WI38 (cell line): ENCODE measurements around the gene TNNC2.

Experiments
- H3K4me3 ChIP-seq: 2 replicates; pipeline ENCODE4 v1.5.1; 2011; ENCODE audit warnings: low read depth, mild to moderate bottlenecking, control low read depth, low read length
- TF ChIP-seq, protein P1 (sequence below): IDR thresholded peaks from 2 replicates; pipeline ENCODE4 v1.5.1; 2012; ENCODE audit warnings: low read depth, mild to moderate bottlenecking, control low read depth, low read length

TNNC2 gene

GRCh38 chr20:45828589-45828988 is 1.5 kb upstream of the TNNC2 start:
- TF ChIP-seq, protein P1, sequence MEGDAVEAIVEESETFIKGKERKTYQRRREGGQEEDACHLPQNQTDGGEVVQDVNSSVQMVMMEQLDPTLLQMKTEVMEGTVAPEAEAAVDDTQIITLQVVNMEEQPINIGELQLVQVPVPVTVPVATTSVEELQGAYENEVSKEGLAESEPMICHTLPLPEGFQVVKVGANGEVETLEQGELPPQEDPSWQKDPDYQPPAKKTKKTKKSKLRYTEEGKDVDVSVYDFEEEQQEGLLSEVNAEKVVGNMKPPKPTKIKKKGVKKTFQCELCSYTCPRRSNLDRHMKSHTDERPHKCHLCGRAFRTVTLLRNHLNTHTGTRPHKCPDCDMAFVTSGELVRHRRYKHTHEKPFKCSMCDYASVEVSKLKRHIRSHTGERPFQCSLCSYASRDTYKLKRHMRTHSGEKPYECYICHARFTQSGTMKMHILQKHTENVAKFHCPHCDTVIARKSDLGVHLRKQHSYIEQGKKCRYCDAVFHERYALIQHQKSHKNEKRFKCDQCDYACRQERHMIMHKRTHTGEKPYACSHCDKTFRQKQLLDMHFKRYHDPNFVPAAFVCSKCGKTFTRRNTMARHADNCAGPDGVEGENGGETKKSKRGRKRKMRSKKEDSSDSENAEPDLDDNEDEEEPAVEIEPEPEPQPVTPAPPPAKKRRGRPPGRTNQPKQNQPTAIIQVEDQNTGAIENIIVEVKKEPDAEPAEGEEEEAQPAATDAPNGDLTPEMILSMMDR: no peak
- no peak overlapping the region for H3K4me3 ChIP-seq

- TF ChIP-seq, protein P1: no peak
- H3K4me3 ChIP-seq: no peak overlapping the region
Measured at GRCh38 chr20:45827712-45828111, 600 bp upstream of the TNNC2 start.

DNA sequence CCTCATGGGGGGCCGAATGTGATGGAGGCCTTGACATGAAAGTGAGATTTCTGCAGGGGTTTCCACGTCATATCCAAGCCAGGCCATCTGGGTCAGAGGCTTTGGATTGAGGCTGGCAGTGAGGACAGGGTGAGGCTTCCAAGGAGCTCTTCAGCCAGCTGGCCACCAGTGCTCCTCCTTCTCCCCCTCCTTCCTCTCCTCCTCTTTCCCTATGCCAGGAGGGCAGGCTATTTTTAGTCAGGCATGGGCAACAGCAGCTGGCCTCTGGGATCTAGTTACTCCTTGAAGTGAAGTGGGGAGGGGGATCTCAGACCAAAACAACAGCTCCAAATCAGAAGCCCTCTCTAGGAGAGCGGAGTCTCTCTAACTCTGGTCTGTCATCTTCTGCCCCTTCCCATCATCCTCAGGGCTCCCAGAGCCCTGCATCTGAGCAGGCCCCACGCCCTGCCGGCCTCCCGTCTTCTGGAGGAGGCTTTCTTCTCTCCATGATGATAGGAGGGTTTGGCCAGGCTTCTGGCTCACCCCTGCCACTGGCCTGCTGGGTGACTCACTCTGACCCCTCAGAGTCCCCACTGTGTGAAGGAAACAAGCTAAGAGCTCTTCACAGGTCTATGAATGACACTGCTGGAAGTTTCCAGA is 612 bp downstream of the TNNC2 start:
- no peak overlapping the region for H3K4me3 ChIP-seq
- TF ChIP-seq, protein P1: no peak

- TF ChIP-seq, protein P1: 0 out of 2 replicates have a peak, but pooled peaks have one; percentile 18
- no peak overlapping the region for H3K4me3 ChIP-seq
Measured at GRCh38 chr20:45823949-45824835, 2.9 kb downstream of the TNNC2 start.

- H3K4me3 ChIP-seq: no peak overlapping the region
- TF ChIP-seq, protein P1: no peak
Measured at GRCh38 chr20:45822857-45823256, 4.3 kb downstream of the TNNC2 start.

DNA sequence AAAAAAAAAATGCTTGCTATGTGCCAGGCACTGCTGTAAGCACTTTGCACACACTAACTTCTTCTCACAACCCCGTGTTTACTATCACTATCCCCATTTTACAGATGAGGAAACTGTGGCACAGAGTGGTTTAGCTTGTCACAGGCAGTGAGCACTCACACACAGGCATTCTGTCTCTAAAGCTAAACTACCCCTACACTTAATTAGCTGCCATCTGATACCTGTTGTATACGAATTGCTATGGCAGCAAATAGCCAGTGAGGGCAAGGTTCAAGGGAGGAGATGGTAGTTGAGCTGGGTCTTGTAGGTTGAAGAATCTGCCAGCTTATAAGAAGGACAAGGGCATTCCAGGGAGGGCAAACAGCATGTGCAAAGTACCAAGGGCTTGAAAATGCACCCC is 5.2 kb downstream of the TNNC2 start:
- no peak overlapping the region for H3K4me3 ChIP-seq
- TF ChIP-seq, protein P1: no peak

- no peak overlapping the region for H3K4me3 ChIP-seq
Measured at GRCh38 chr20:45819466-45819865, 7.6 kb downstream of the TNNC2 start.

More at GRCh38 chr20:45819466-45819865, 7.6 kb downstream of the TNNC2 start:
- TF ChIP-seq, protein P1: no peak
